ENCODE measurements around the gene DLG5. TPM values are rescaled to one million over a fixed set of nuclear protein-coding genes. Genes with fewer than 3 reads are reported as not detected.

The DLG5 gene, protein sequence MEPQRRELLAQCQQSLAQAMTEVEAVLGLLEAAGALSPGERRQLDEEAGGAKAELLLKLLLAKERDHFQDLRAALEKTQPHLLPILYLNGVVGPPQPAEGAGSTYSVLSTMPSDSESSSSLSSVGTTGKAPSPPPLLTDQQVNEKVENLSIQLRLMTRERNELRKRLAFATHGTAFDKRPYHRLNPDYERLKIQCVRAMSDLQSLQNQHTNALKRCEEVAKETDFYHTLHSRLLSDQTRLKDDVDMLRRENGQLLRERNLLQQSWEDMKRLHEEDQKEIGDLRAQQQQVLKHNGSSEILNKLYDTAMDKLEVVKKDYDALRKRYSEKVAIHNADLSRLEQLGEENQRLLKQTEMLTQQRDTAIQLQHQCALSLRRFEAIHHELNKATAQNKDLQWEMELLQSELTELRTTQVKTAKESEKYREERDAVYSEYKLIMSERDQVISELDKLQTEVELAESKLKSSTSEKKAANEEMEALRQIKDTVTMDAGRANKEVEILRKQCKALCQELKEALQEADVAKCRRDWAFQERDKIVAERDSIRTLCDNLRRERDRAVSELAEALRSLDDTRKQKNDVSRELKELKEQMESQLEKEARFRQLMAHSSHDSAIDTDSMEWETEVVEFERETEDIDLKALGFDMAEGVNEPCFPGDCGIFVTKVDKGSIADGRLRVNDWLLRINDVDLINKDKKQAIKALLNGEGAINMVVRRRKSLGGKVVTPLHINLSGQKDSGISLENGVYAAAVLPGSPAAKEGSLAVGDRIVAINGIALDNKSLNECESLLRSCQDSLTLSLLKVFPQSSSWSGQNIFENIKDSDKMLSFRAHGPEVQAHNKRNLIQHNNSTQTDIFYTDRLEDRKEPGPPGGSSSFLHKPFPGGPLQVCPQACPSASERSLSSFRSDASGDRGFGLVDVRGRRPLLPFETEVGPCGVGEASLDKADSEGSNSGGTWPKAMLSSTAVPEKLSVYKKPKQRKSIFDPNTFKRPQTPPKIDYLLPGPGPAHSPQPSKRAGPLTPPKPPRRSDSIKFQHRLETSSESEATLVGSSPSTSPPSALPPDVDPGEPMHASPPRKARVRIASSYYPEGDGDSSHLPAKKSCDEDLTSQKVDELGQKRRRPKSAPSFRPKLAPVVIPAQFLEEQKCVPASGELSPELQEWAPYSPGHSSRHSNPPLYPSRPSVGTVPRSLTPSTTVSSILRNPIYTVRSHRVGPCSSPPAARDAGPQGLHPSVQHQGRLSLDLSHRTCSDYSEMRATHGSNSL (N-terminal part only)
- total RNA-seq, result 100 to 1,000 TPM in 1 of 4 donors, 10 to 100 TPM in 3; 40.6 to 134 (median 61.5) TPM

DNA sequence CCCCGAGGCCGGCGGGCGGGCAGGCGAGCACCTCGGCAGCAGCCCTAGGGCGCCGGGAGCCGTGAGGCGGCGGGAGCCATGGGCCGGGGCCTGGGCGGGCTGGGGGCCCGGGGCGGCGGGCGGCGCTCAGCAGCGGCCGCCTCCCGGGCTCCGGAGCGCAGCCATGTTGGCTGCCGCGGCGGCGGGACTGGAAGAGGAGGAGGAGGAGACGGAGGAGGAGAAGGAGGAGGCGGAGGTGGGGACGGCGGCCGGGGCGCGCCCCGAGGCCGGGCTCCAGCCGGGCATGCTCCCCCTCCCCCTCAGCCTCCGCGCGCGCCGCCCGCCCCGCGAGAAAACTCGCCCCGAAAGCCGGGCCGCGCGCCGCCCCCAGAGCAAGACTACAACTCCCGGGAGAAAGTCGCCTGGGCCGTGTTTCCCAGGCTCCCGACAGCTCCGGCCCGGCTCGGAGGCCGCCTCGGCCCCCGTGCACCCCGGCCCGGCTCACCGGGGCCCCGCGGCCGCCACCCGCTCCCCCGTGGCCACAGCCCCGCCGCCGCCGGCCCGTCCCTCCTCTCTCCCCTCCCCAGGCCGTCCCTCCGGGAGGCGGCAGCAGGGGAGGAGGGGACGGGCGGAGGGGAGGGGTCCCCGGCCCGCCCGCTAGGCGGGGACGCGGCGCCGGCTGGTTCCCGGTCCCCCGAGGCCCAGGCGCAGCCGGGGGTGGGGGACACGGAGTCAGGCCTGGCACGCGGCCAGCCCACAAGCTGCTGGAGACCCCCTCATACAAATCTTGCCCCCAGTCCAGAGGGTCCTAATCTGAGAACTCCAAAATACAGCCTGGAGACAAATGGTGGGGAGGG lies at the start of gene DLG5:
Gene DLG5 (minus strand): TSS at position 190 of the 836 bp plus-strand sequence. CDS start 235 bp downstream, outside the sequence.
- H3K4me1 ChIP-seq, result peaks cover 0 to 38% (median 6%) of the 10 kb centered on the region in 4 donors
- no peaks in the 10 kb centered on the region for H3K27me3 ChIP-seq
- TF ChIP-seq POLR2A (IDR thresholded peaks at IDR 0.05), result peak; percentile 24 to 52
- TF ChIP-seq, protein P1, sequence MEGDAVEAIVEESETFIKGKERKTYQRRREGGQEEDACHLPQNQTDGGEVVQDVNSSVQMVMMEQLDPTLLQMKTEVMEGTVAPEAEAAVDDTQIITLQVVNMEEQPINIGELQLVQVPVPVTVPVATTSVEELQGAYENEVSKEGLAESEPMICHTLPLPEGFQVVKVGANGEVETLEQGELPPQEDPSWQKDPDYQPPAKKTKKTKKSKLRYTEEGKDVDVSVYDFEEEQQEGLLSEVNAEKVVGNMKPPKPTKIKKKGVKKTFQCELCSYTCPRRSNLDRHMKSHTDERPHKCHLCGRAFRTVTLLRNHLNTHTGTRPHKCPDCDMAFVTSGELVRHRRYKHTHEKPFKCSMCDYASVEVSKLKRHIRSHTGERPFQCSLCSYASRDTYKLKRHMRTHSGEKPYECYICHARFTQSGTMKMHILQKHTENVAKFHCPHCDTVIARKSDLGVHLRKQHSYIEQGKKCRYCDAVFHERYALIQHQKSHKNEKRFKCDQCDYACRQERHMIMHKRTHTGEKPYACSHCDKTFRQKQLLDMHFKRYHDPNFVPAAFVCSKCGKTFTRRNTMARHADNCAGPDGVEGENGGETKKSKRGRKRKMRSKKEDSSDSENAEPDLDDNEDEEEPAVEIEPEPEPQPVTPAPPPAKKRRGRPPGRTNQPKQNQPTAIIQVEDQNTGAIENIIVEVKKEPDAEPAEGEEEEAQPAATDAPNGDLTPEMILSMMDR (IDR thresholded peaks at IDR 0.05), result peak in 2 of 6 experiments; percentile 13 to 21
- peak within 1 kb of the TSS; percentile 52 to 93 (median 61) for H3K4me3 ChIP-seq
- H3K36me3 ChIP-seq, result no peaks in the 10 kb centered on the region
- H3K27ac ChIP-seq, result peak within 1 kb of the TSS; percentile 62 to 88 (median 75)
- no peaks in the 10 kb centered on the region for H3K9me3 ChIP-seq
- peak in 2 of 3 donors; percentile 75 to 82 for DNase-seq

DNA sequence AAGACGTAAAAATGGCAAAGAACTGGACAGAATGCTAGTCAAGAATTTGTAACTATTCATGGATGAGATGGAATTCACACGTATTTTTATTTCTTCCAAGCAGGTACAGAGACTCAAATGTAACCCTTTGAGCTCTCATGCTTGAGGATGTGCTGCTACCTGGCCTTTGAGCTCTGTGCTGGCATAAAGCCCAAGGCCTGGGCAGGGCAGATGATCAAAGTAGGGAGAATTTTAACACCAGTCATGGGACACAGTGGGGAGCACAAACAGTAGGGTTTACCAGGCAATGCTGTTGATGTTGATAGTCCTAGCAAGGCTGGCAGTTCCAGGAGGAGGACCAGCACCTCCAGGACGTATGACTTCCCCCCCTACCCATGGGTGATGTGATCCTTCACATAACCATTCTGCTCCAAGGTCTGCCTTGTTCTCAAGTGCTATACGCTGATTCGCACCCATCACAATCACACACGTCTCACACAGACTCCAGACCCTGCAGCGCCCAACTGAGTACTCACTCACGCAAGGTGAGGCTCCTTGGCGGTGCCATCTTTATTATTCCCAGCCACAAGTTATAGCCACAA lies 48.6 kb upstream of the DLG5 start:
- H3K4me1 ChIP-seq, result peaks cover 0 to 10% (median 0%) of the 10 kb centered on the region in 4 donors
- peak in 2 of 3 donors; percentile 79 for DNase-seq
- no peak for TF ChIP-seq POLR2A (IDR thresholded peaks at IDR 0.05)
- TF ChIP-seq, protein P1 (IDR thresholded peaks at IDR 0.05), result no peak
- H3K27ac ChIP-seq, result peak overlapping the region in 2 of 4 donors; percentile 12 to 39
- H3K36me3 ChIP-seq, result peaks cover 0 to 38% (median 0%) of the 10 kb centered on the region in 3 donors
- no peak overlapping the region for H3K4me3 ChIP-seq
- no peaks in the 10 kb centered on the region for H3K9me3 ChIP-seq
- H3K27me3 ChIP-seq, result no peaks in the 10 kb centered on the region

DNA sequence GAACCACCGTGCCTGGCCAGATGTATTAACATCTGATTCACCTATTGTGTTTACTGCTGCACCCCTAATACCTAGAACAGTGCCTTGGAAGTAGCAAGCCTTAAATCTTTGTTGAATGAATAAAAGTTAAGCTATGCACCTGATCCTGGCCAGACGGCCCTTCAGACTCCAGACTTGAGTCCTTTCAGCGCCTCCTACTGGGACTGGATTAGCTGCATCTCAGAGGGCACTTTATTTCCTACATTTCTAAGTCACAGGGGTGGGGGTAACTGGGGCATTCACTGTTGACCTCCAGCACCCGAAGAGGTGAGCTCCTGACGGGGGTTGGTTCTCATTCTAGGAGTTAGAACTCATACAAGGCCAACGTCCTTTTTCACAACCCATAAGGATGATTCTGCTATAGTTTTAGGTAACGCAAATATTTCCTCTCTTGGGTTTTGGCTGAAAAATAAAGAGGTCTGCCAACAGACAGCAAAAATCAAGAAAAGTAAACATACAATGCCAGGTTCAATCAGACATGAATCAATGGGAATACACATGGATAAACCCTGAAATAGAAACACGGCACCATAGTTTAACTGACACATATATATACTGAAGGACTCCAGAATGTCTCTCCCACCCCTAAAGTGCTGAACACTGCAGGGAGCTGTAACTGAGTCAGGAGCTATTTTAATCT lies 48.0 kb upstream of the DLG5 start:
- H3K27ac ChIP-seq, result peak overlapping the region in 1 of 4 donors; percentile 39
- no peak overlapping the region for H3K4me3 ChIP-seq
- H3K36me3 ChIP-seq, result peaks cover 0 to 32% (median 0%) of the 10 kb centered on the region in 3 donors
- no peak for DNase-seq
- H3K4me1 ChIP-seq, result peaks cover 0 to 10% (median 0%) of the 10 kb centered on the region in 4 donors
- H3K9me3 ChIP-seq, result no peaks in the 10 kb centered on the region
- no peaks in the 10 kb centered on the region for H3K27me3 ChIP-seq
- TF ChIP-seq, protein P1 (IDR thresholded peaks at IDR 0.05), result peak in 2 of 6 experiments; percentile 23 to 24
- no peak for TF ChIP-seq POLR2A (IDR thresholded peaks at IDR 0.05)

DNA sequence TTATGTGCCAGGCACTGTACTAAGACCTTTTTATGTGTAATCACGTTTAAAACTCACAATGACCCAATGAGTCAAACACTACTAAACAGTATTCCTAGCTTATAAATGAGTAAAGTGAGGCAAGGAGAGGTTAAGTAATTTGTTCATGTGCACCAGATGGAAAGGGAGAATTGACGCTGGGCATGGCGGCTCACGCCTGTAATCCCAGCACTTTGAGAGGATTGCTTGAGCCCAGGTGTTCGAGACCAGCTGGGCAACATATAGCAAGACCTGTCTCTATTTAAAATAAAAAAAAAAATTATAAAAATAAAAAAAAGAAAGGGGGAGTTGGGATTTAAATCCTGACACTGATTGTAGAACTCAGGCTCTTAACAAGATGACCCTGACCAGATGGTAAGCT lies 46.7 kb upstream of the DLG5 start:
- Histone ChIP-seq H3K4me3 (no peak overlapping the region), H3K27me3 (no peaks in the 10 kb centered on the region), H3K9me3 (no peaks in the 10 kb centered on the region), H3K36me3 (peaks cover 0 to 19% (median 0%) of the 10 kb centered on the region in 3 donors), H3K4me1 (peaks cover 0 to 10% (median 0%) of the 10 kb centered on the region in 4 donors), H3K27ac (peak overlapping the region in 1 of 4 donors; percentile 68)
- no peak for DNase-seq
- no peak for TF ChIP-seq POLR2A (IDR thresholded peaks at IDR 0.05)
- TF ChIP-seq, protein P1 (IDR thresholded peaks at IDR 0.05), result no peak

All from Peyer's patch (tissue), 4 donors.